GM23248 (cell line): ENCODE measurements around the gene NAT9. TPM values are rescaled to one million over a fixed set of nuclear protein-coding genes. Genes with fewer than 3 reads are reported as not detected.

ENCODE experiments used
- DNase-seq: peaks from one replicate; pipeline ENCODE4 v3.0.0-alpha.2; 2015
- H2AFZ ChIP-seq: fragments of 200-600 bp; sonication (generic); 2 replicates; pipeline ENCODE4 v1.6.1; 2016; ENCODE audit warnings: antibody characterized with exemption
- H3F3A ChIP-seq: fragments of 200-600 bp; sonication (generic); 2 replicates; pipeline ENCODE4 v1.6.1; 2016; ENCODE audit warnings: mild to moderate bottlenecking, antibody characterized with exemption, mixed run types; ENCODE audit not compliant: insufficient read depth
- H3K27ac ChIP-seq: fragments of 200-600 bp; sonication (generic); 2 replicates; pipeline ENCODE4 v1.5.1; 2016; ENCODE audit warnings: mild to moderate bottlenecking
- H3K27me3 ChIP-seq: fragments of 200-600 bp; sonication (generic); replicated peaks from 2 replicates; pipeline ENCODE4 v1.6.1; 2016; ENCODE audit warnings: mild to moderate bottlenecking; ENCODE audit not compliant: insufficient read depth
- H3K36me3 ChIP-seq: fragments of 200-600 bp; sonication (generic); 2 replicates; pipeline ENCODE4 v1.6.1; 2016; ENCODE audit warnings: low read depth, mild to moderate bottlenecking
- H3K4me1 ChIP-seq: fragments of 200-600 bp; sonication (generic); 2 replicates; pipeline ENCODE4 v1.6.1; 2016; ENCODE audit warnings: mild to moderate bottlenecking; ENCODE audit not compliant: insufficient read depth
- H3K4me2 ChIP-seq: fragments of 200-600 bp; sonication (generic); one replicate; pipeline ENCODE4 v1.6.1; 2016; ENCODE audit warnings: mild to moderate bottlenecking; ENCODE audit not compliant: unreplicated experiment
- H3K4me3 ChIP-seq: fragments of 200-600 bp; sonication (generic); 2 replicates; pipeline ENCODE4 v1.5.1; 2016; ENCODE audit warnings: mild to moderate bottlenecking
- H3K79me2 ChIP-seq: fragments of 200-600 bp; sonication (generic); 2 replicates; pipeline ENCODE4 v1.6.1; 2016; ENCODE audit warnings: mild to moderate bottlenecking; ENCODE audit not compliant: insufficient read depth
- H3K9ac ChIP-seq: fragments of 200-600 bp; sonication (generic); 2 replicates; pipeline ENCODE4 v1.6.1; 2016; ENCODE audit warnings: mild to moderate bottlenecking
- H3K9me2 ChIP-seq: fragments of 200-600 bp; sonication (generic); 2 replicates; pipeline ENCODE4 v1.6.1; 2016; ENCODE audit warnings: mixed run types, mild to moderate bottlenecking, moderate library complexity; ENCODE audit not compliant: insufficient read depth
- H3K9me3 ChIP-seq: fragments of 200-600 bp; sonication (generic); one replicate; pipeline ENCODE4 v1.6.1; 2017; ENCODE audit warnings: low read depth
- H4K20me1 ChIP-seq: fragments of 200-600 bp; sonication (generic); 2 replicates; pipeline ENCODE4 v1.6.0; 2016; ENCODE audit not compliant: insufficient read depth
- EZH2 ChIP-seq: fragments of 200-600 bp; sonication (generic); IDR thresholded peaks from 2 replicates; pipeline ENCODE4 v1.6.1; 2018; ENCODE audit warnings: antibody characterized with exemption, mild to moderate bottlenecking; ENCODE audit not compliant: insufficient read depth, poor library complexity, severe bottlenecking
- EZH2phosphoT487 ChIP-seq: fragments of 200-600 bp; sonication (generic); IDR thresholded peaks from 2 replicates; pipeline ENCODE4 v1.6.1; 2018; ENCODE audit warnings: antibody characterized with exemption, moderate library complexity, mild to moderate bottlenecking, low read depth; ENCODE audit not compliant: insufficient read depth
- WGBS, 2 experiments: methylation state at CpG; one replicate each; pipeline ENCODE4 v1.1.6; 2015 to 2017; ENCODE audit warnings: low lambda C conversion rate in 2 of 2, low coverage in 1 of 2; ENCODE audit errors: missing lambda C conversion rate in 2 of 2; 5-methylcytosine and 5-hydroxymethylcytosine counted together
- in situ Hi-C: fragments of 300-500 bp; cut with MboI; formaldehyde crosslinking; loops from 2 replicates; pipeline ENCODE4 v1.15.0; 2020
- polyA plus RNA-seq: library from polyadenylated mRNA; unstranded; fragments of >200 nt; fragmentation: Nextera tagmentation; extraction: Ambion mirVana; gene quantifications from 2 replicates; pipeline ENCODE4 v1.2.1, GENCODE V29; 2016
- total RNA-seq: library from RNA; depleted of rRNA; stranded (reverse); fragments of >200 nt; shearing (Covaris generic); gene quantifications from 2 replicates; pipeline ENCODE4 v1.2.3, GENCODE V29; 2014

The NAT9 gene
- total and polyA plus RNA-seq, 2 experiments from 2014 or later = 26.4 to 34.6 TPM

- Histone ChIP-seq H3K27ac (no peak overlapping the region), H2AFZ (no peak overlapping the region), H3K9ac (no peak overlapping the region), H3K4me3 (no peak overlapping the region), H3F3A (no peaks in the 10 kb centered on the region), H3K4me2 (no peak overlapping the region), H3K9me2 (no peaks in the 10 kb centered on the region), H3K9me3 (no peaks in the 10 kb centered on the region), H4K20me1 (no peaks in the 10 kb centered on the region), H3K79me2 (no peaks in the 10 kb centered on the region), H3K4me1 (no peaks in the 10 kb centered on the region), H3K27me3 (peaks cover 37% of the 10 kb centered on the region), H3K36me3 (no peaks in the 10 kb centered on the region)
- in situ Hi-C loops = loop anchor here (10.0 kb wide), 1 partner anchor 124 kb away; no protein-coding TSS in a partner anchor
- TF ChIP-seq EZH2 = no peak
- 67 to 69% methylated on average over 17 of the region's 17 CpGs for WGBS, 2 experiments
- no peak for DNase-seq
Measured at GRCh38 chr17:74740641-74741387, 35.3 kb downstream of the NAT9 start.

- no peak for TF ChIP-seq EZH2phosphoT487
- TF ChIP-seq EZH2 = no peak
- no peak overlapping the region for H3K27ac ChIP-seq
- no peak for DNase-seq
- no peak overlapping the region for H3K9ac ChIP-seq
- H3K36me3 ChIP-seq = no peaks in the 10 kb centered on the region
- H3K79me2 ChIP-seq = no peaks in the 10 kb centered on the region
- H3F3A ChIP-seq = no peaks in the 10 kb centered on the region
- in situ Hi-C loops = loop anchor here (10.0 kb wide), 1 partner anchor 125 kb away; no protein-coding TSS in a partner anchor
- 67 to 72% methylated on average over 6 of the region's 6 CpGs for WGBS, 2 experiments
- H3K4me1 ChIP-seq = no peaks in the 10 kb centered on the region
- H3K4me2 ChIP-seq = no peak overlapping the region
- peaks cover 40% of the 10 kb centered on the region for H3K27me3 ChIP-seq
- H3K9me3 ChIP-seq = no peaks in the 10 kb centered on the region
- H3K4me3 ChIP-seq = no peak overlapping the region
- no peak overlapping the region for H2AFZ ChIP-seq
- no peaks in the 10 kb centered on the region for H3K9me2 ChIP-seq
- no peaks in the 10 kb centered on the region for H4K20me1 ChIP-seq
Measured at GRCh38 chr17:74740173-74740572, 36.0 kb downstream of the NAT9 start.

- Histone ChIP-seq H3K27me3 (peaks cover 44% of the 10 kb centered on the region), H3K4me3 (no peak overlapping the region), H4K20me1 (no peaks in the 10 kb centered on the region), H3K27ac (no peak overlapping the region), H3K9me2 (no peaks in the 10 kb centered on the region), H3K4me2 (no peak overlapping the region), H3K79me2 (no peaks in the 10 kb centered on the region), H3K9ac (no peak overlapping the region), H3K4me1 (no peaks in the 10 kb centered on the region), H3K36me3 (no peaks in the 10 kb centered on the region), H2AFZ (no peak overlapping the region), H3F3A (no peaks in the 10 kb centered on the region), H3K9me3 (no peaks in the 10 kb centered on the region)
- in situ Hi-C loops = no loop called here
- 80 to 84% methylated on average over 12 of the region's 12 CpGs for WGBS, 2 experiments
- DNase-seq = no peak
- TF ChIP-seq EZH2phosphoT487 = no peak
Measured at GRCh38 chr17:74739227-74739831, 36.8 kb downstream of the NAT9 start.

GRCh38 chr17:74738051-74738996, 37.8 kb downstream of the NAT9 start:
- TF ChIP-seq EZH2phosphoT487 (no peak), EZH2 (no peak)
- Histone ChIP-seq H3K9me3 (no peaks in the 10 kb centered on the region), H3K36me3 (no peaks in the 10 kb centered on the region), H3F3A (no peaks in the 10 kb centered on the region), H3K27me3 (peaks cover 54% of the 10 kb centered on the region), H3K27ac (no peak overlapping the region), H3K9ac (no peak overlapping the region), H3K9me2 (no peaks in the 10 kb centered on the region), H2AFZ (peak overlapping the region; percentile 23; the same call in 1 of the 2 replicates), H3K79me2 (no peaks in the 10 kb centered on the region), H3K4me3 (no peak overlapping the region), H4K20me1 (no peaks in the 10 kb centered on the region), H3K4me2 (no peak overlapping the region), H3K4me1 (no peaks in the 10 kb centered on the region)
- 31 to 34% methylated on average over 13 to 16 of the region's 16 CpGs for WGBS, 2 experiments
- no peak for DNase-seq
- in situ Hi-C loops = no loop called here
